Left renal pelvis (tissue), 4 donors: ENCODE measurements around the gene NOS1AP. TPM values are rescaled to one million over a fixed set of nuclear protein-coding genes. Genes with fewer than 3 reads are reported as not detected.

Source experiments
- DNase-seq, 4 donors: peaks; one replicate each; pipeline ENCODE4 v3.0.0-alpha.2; 2013; ENCODE audit warnings: low read depth in 4 of 4, low spot score in 3 of 4
- polyA plus RNA-seq, 4 donors: library from polyadenylated mRNA; unstranded; fragments of 120-200 nt; gene quantifications; one replicate each; pipeline ENCODE4 v1.2.1, GENCODE V29; 2013; ENCODE audit not compliant: insufficient read length in 4 of 4

The NOS1AP gene
- polyA plus RNA-seq, 4 donors = 2.7 to 13.0 (median 9.2) TPM

DNA sequence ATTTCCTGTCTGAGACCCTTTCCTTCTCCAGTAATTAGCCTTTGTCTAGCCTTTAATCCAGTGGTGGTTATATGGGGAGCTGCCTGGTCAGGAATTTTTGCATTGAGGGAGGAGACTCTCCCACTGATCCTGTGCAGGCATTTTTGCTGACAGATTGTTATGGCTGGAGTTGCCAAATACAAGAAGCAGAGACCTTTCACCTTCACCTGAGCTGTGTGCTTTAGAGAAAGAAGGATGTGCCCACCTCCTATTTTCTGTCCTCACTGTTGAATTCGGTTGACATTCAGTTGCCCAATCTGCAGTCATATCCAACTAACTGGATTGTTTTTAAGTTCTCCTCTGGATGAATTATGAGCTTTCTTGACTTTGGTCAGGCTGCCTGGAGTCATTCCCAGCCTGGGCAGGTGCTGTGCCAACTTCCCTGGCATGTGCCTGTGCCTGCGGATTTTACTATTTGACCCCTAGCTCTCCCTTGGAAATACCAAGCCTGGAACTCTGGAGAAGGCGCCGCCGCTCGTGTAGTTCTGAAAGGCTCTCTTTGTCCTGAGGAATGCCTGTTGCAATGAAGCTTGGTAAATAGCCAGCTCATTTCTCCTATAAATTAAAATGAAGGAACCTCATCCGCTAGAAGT lies 143.9 kb downstream of the NOS1AP start:
- DNase-seq = no peak

DNA sequence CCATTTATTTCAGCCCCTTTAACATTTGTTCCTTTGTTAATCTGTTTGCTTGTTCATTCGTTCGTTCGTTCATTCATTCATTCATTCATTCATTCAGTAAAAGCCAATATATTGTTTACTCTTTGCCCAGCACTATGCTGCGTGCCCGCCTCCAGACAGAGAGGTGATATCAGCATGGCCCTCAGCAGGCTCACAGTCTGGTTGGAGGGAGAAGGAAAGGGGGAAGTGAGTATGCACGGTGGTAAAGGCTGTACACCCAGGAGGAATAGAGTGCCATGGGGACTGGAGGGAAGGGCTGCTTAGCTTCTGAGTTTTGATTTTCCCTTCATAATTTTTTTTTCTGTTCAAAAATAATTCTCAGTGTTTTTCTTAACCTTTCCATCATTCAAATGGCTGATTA lies 144.7 kb downstream of the NOS1AP start:
- DNase-seq = no peak

DNA sequence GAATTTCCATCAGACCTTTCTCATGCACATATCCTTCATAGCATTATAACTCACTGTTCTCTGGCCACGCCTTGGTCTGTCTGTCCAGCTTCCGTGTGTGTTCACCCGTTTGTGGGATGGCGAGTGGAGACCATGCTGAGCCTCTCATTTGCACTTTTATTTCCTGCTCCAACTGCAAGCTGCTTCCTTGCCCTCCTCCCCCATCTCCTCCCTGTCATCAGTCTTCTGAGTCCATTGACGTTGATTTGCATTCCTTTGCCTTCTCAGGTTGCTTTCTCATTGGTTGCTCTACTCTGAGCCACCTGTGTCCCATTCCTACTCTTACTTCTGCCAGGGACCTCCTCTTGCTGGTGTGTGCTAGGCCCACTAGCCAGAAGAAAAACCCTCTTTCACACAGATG lies 146.4 kb downstream of the NOS1AP start:
- peak in 1 of 4 donors; percentile 70 for DNase-seq

- DNase-seq = no peak
Measured at GRCh38 chr1:162216604-162217003, 147.1 kb downstream of the NOS1AP start.

DNA sequence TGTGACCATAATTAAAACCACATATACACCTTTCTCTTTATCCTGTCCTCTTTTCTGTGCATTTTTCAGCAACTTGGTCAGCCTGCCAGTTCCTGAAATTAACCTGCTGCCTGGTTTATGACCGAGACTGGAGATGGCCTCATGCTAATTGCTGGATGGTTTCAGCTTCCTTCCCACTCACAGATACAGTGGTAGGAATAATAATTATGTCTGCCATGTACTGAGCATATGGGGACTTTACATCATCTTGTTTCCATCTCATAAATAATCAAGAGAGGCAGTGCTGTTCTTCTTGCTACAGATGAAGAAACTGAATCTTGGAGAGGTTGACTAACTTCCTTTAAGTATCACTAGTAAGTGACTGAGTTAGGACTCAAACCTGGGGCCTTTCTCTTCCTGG lies 148.2 kb downstream of the NOS1AP start:
- DNase-seq = no peak

- DNase-seq = no peak
Measured at GRCh38 chr1:162218546-162218945, 149.1 kb downstream of the NOS1AP start.

- DNase-seq = no peak
Measured at GRCh38 chr1:162218975-162219374, 149.5 kb downstream of the NOS1AP start.

DNA sequence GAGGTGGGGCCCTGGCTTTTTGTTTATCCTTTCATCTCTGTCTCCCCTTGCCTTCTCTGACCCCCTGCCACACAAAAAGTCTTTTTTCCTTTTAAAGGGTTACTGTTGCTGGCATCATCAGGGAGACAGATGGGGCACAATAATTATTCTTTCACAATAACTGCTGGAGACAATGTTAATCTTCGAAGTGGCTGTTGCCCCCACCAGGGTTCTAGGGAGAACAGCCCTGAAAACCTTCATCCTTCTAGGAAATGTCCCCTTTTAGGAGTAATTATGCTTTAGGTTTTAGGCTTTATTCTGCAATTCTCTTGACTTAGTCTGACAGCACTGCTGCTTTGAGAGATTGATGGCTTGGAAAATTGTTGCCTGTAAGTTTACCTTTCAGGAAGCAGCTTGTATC lies 150.0 kb downstream of the NOS1AP start:
- DNase-seq = no peak

DNA sequence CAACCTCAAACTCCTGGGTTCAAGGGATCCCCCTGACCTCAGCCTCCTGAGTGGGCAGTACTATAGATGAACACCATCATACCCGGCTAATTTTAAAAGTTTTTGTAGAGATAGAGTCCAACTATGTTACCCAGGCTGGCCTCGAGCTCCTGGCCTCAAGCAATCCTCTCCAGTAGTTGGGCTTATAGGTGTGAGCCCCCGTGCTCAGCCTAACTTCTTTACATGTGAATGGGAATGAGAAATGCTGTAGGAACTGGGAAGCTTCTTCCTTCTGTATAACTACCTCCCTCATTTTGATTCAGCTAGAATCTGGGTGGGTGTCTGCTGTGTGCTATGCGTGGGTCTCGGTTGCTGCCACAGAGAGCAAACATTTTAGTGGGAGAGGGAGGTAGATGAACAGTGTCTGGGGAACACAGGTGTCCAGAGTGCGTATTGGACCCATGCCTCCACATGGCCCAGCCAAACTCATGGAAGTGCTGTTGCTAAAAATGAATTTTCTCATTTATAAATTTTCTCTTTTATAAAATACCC lies 150.6 kb downstream of the NOS1AP start:
- no peak for DNase-seq

DNA sequence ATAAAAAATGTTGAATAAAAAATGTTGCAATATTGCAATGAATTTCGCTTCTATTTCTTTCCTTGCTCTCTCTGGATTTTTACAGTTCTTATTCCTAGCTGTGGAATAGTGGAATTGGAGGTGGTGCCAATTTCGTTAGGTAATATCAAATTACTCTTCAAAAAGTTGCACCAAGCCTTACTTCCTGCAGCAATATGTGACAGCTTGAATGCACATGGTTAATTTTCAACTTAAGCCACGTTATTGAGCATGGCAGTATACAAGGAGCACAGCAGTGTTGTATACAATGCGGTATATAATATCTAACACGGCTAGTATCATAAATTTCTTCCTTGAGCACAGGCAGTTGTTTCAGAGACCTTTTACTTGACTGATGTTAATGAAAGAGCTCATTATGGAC lies 152.5 kb downstream of the NOS1AP start:
- no peak for DNase-seq

DNA sequence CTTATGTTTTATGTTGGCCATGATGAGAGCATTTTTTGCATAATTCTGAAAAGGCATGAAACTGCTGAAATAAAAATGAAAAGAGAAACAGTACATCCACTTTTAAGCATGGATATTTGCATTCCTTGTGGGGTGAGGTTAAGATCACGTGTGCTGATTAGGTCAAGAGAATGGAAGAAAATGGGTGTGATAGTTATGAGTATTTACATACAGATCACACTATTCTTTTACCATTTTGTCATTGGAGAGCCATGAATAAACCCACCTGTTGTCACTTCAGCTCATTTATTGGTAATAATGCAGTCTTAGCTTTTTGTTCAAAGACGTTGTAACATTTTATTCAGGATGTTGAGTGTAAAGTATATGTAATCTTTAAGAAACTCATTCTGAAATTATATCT lies 153.2 kb downstream of the NOS1AP start:
- DNase-seq = no peak

DNA sequence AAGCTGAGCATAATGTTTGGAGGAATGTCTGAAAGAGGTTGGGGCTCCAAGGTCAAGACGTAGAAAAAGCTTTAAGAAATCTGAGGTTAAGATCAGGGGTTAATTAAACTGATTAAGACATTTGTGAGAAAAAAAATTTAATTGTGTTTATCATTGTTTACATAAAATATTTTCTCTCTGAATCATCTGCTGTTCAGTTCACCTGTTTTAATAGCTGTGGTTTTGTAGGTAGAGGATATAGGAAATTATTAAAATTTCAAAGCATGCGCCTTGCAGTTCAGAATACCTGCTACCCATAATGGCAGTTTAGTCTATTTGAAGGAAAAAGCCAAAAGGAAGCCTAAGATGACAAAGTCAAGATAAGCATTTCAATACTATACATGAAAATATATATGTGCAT lies 154.0 kb downstream of the NOS1AP start:
- DNase-seq = no peak

DNA sequence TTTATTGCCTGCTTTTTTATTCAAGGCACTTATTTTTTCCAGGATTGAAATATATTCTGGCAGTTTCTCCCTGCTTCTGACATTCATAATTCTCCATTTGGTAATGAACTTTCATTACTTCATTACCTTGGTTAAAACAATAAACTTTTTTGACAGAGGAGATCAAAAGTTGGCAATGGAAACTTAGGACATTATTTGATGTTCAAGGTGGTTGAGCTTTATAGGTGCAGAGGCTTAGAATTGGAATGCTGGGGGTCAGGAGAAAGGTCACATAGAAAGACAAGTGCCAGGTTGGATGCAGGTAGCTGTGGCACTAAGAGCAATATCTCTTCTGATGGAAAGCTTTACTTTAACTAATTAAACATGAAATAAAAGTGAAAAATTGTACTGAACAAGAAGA lies 154.8 kb downstream of the NOS1AP start:
- no peak for DNase-seq

- DNase-seq = no peak
Measured at GRCh38 chr1:162228586-162228985, 159.1 kb downstream of the NOS1AP start.

- DNase-seq = no peak
Measured at GRCh38 chr1:162229549-162229948, 160.1 kb downstream of the NOS1AP start.

DNA sequence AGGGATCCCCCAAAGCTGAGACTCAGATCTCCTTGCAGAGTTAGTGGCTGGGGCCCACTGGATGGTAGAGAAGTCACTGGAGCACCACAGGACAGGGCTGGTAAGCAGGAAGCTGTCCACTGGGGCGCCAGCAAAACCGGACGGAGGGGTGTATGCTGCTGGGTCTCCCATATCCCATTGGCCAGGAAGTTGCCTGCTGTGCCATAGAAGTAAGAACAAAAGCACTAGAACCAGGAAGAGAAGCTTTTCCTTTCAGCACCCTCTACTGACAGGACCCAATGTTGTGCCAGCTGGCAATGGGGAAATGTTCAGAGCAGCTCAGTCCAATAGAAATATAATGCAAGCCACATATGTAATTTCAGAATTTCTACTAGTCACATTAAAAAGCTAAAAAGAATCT lies 160.6 kb downstream of the NOS1AP start:
- no peak for DNase-seq

- no peak for DNase-seq
Measured at GRCh38 chr1:162230517-162230916, 161.0 kb downstream of the NOS1AP start.

GRCh38 chr1:162232034-162232711 lies 162.7 kb downstream of the NOS1AP start:
- DNase-seq = no peak

DNA sequence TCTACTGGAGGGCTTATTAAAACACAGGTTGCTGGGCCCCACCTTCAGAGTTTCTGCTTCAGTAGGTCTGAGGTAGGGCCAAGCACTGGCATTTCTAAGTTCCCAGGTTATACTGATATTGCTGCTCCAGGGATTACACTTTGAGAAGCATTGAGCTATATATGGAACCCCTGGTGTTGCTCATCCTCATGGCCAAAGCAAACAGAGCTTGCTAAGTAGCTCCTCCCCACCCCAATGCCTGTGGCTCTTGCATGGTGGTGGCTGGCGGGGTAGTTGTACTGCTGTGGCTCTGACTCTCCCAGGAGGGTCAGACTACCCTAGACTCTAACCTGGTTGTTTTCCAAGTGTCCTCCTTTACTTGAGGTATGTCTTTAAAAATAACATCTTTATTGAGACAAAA lies 163.6 kb downstream of the NOS1AP start:
- DNase-seq = no peak

DNA sequence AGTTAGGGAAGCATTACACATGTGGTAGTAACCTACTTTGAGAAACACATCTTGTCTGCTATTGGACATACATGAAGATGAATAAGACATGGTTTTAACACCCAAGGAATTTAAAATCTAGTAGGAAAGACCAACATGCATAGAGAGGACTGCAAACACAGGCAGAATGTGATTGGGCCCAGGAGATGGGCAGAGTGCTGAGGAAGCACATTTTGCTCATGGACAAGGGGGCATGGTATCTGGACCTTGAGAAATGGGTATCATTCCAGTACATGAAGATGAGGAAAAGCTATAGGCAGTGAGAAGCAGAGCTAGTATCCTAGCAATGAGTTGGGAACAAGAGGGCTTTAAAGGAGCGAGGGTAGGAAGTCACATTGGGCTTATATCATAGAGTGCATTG lies 164.4 kb downstream of the NOS1AP start:
- no peak for DNase-seq

- DNase-seq = no peak
Measured at GRCh38 chr1:162234571-162234970, 165.1 kb downstream of the NOS1AP start.

DNA sequence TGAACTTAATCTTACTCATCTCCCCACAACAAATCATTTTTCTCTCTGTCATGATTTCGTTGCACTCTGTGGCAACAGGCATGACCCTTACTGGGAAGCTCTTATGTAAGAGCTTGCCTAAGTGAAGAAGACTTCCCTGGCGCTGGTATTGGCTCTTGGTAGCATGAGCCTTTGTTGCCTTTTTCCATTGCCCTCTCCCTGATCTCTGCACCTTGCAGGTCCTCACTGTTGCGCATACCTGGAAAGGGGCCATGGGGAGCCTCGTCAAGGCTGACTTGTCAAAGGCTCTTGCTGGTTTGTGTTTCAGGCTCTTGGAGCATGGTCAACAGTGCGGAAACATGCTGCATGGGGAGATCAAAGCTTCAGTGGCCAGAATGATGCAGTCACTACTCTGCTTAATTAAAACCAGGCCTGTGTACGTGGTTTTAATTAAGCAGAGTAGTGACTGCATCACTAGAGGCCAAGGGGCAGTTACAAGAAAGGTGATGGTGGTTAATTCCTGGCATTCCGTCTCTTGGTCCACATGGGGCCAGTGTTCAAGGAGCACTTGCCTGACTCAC lies 165.8 kb downstream of the NOS1AP start:
- peak; percentile 64 to 83 (median 70) for DNase-seq
